ENCODE measurements around the gene GALNT16. TPM values are rescaled to one million over a fixed set of nuclear protein-coding genes. Genes with fewer than 3 reads are reported as not detected.
"Not testable (repeated sequence)": the region's sequence is repeated elsewhere in the genome, so short reads cannot be mapped to it uniquely, and the experiment has no call there.

Gene GALNT16
- polyA plus RNA-seq, 4 donors, result 3.5 to 30.8 (median 4.6) TPM

DNA sequence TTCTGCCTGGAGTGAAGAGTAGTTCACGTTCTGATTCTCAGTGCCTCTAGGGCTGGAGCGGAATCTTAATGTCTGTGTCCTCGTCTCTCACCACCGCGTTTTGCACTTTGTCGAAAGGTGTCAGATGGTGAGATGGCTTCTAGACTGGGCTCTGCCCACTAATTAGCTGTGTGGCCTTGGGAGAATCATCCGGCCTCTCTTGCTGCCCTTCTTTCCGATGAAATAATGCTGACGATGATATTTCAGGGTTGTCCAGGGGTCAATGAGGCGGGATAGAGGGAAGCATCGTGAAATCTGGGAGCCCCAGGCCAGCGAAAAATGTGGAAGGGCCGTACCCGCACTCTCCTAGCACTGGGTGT is 811 bp upstream of the GALNT16 start:
- DNase-seq (ENCODE audit: low read depth in 4 of 4, low spot score in 3 of 4), result no peak

DNA sequence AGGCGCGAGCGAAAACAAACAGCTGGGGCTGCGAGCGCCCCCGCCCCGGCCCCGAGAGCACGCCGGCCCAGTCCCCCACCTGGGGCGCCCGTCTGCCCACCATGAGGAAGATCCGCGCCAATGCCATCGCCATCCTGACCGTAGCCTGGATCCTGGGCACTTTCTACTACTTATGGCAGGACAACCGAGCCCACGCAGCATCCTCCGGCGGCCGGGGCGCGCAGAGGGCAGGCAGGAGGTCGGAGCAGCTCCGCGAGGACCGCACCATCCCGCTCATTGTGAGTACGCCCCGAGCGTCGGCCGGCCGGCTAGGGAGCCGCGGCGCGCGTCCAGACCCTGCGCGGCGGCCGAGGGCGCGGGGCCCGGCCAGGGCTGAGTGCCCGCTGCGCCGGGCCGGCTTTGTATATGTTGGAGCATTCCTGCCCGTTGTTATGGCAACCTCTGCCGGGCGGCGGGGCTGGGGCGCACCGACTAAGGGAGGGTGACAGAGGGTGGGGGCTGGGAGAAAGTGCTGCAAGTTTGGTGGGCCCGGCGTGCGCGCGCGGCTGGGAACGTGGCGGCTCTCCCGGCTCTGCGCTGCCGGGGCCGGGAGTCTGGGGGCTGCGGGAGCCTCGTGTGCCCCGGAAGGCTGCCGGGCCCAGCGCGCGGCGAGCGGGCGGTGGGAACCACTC is 367 bp downstream of the GALNT16 start:
- DNase-seq (ENCODE audit: low read depth in 4 of 4, low spot score in 3 of 4), result no peak

- no peak for DNase-seq (ENCODE audit: low read depth in 4 of 4, low spot score in 3 of 4)
These were observed 1.1 kb downstream of the GALNT16 start for GRCh38 chr14:69260861-69261564.

DNA sequence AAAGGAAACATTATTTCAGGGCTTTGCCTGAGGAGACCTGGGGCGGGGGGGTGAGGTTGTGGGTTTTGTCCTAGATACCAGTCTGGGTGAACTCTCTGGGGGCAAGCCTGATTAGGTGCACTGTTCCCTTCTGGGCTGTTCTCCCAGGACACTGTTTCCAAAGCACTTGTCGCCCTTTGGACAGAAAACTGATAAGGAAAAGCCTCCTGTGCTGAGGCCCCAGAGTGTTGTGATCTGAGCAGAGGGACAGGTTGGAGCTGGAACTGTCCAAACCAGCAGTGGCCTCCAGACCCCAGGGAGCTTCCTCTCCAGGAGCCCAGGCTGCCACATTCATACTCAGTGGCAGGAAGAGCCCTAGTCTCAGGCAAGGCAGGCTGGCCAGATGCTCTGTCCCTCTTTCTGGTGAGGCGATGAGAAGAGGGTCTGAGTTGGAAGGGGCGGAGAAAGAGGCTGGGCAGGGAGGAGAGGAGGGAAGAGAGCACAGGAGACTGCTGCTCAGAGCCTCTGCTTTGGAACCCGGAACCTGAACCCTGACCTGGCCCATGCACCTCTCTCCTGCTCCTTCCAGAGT is 1.9 kb downstream of the GALNT16 start:
- DNase-seq (ENCODE audit: low read depth in 4 of 4, low spot score in 3 of 4), result no peak

DNA sequence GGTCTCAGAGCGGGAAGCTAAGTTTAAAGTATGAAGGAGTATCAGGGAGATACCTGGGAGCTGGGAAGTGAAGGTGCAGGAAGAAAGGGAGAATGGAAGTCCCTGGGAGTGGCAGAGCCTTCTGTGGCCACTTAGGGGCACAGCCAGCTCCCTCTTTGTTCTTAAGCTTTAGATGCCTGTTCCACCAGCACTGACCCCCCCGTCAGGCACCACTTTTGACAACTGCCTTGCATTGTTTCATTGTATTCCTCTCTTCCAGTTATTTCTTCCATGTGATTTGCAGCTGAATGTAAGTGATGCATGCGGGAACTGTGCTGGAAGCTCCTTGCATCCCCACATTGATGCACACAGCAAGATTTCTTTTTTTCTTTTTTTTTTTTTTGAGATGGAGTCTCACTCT is 2.6 kb downstream of the GALNT16 start:
- DNase-seq (ENCODE audit: low read depth in 4 of 4, low spot score in 3 of 4), result no peak

DNA sequence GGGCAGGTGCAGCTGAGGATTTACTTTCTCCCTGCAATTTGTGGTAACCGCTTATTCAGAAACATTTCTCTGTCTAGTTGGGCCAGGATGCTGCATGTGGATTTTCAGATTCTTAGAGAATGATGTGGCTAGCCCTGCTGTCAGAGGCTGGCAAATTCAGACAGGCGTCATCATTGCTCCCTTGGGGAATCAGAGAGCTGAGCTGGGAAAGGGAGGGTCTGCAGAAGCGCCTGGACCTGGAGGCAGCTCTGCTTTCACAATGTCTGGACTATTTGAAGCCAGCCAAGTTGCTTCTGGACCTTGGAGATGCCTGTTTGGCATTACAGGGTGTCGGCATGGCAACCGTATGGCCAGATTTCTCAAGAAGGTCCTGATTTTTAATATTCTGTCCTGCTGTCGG is 3.4 kb downstream of the GALNT16 start:
- no peak for DNase-seq (ENCODE audit: low read depth in 4 of 4, low spot score in 3 of 4)

- DNase-seq (ENCODE audit: low read depth in 4 of 4, low spot score in 3 of 4), result no peak
These were observed 3.8 kb downstream of the GALNT16 start for GRCh38 chr14:69263771-69264170.

DNA sequence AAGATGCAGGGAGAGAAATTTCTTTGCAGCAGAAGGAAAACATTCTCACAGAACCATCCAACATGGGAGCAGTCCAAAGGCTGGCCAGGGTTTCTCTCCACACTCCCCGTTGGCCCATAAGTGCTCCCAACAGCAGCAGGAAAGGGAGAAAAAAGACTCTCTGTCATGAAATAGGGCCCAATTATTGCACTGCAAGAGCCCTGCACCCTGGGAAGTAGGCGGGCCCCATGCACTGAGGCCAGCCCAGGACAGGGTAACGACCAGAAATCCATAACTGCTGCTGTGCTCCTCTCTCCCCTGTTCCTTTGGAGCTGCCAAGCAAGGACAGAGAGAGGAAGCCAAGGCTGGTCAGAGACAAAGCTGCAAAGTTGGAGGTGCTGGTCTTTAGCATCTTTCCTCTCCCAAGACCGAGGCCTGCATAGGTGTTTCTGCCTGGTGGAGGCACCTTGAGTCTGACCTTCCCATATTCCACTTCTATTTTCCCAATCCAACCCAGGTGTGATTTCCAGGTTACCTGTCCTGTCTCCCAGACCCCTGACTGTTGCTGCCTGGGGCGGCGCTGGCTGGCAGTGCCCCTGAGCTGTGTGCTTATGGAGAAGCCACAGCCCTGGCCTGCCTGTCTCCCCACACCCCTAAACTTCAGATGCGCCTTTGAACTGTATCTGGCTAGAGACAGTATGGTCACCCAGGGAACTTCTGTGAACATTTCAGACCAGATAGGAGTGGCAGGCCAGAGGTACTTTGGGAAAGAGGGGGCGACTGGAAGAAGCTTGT is 6.8 kb downstream of the GALNT16 start:
- no peak for DNase-seq (ENCODE audit: low read depth in 4 of 4, low spot score in 3 of 4)

DNA sequence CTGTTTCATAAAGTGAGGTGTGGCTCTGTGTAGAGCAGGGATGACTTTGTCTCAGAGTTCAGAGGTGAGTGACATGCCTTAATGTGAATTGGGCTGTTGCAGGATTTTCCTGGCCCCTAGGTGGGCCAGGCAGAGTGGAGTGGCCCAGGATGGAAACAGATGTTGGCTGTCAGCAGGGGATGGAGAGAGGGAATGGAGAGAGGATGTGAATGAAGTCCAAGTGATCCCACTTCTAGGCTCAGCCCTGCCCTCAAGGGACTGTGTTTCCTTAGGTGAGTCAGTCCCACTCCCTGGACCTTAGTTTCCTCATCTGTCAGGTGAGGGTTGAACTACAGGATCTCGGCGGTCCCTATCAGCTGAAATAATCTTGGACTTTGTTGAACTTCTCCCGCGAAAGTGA is 7.5 kb downstream of the GALNT16 start:
- no peak for DNase-seq (ENCODE audit: low read depth in 4 of 4, low spot score in 3 of 4)

- no peak for DNase-seq (ENCODE audit: low read depth in 4 of 4, low spot score in 3 of 4)
These were observed 8.3 kb downstream of the GALNT16 start for GRCh38 chr14:69268223-69268622.

DNA sequence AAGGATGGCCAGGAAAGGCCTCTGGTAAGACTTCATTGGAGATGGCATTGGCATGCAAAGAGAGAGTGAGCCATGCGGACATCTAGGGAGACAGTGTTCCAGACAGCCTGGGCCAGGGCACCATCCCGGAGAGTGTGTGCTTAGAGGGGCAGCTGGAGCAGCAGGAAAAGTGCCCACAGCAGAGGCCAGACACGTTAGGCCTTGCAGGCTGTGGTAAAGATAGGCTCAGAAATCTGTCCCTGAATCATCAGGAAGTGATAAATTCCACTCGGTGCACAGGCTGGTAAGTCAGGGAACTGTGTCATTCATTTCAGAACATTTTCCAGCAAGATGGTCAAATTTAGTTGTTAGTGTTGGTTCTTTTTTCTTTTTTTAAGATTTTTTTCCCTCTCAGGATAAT is 8.8 kb downstream of the GALNT16 start:
- DNase-seq (ENCODE audit: low read depth in 4 of 4, low spot score in 3 of 4), result no peak

DNA sequence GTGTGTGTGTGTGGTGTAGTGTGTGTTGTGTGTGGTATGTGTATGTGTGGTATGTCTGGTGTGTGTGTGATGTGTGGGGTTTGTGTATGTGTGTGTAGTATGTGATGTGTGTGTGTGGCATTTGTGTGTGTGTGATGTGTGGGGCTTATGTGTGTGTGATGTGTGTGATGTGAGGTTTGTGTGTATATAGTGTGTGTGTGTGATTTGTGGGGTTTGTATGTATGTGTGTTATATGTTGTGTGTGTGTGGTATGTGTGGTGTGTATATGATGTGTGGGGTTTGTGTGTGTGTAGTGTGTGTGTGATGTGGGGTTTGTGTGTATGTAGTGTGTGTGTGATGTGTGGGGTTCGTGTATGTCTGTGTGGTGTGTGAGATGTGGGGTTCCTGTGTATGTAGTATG is 9.4 kb downstream of the GALNT16 start:
- DNase-seq (ENCODE audit: low read depth in 4 of 4, low spot score in 3 of 4), result no peak

- no peak for DNase-seq (ENCODE audit: low read depth in 4 of 4, low spot score in 3 of 4)
These were observed 10.1 kb downstream of the GALNT16 start for GRCh38 chr14:69270097-69270496.

DNA sequence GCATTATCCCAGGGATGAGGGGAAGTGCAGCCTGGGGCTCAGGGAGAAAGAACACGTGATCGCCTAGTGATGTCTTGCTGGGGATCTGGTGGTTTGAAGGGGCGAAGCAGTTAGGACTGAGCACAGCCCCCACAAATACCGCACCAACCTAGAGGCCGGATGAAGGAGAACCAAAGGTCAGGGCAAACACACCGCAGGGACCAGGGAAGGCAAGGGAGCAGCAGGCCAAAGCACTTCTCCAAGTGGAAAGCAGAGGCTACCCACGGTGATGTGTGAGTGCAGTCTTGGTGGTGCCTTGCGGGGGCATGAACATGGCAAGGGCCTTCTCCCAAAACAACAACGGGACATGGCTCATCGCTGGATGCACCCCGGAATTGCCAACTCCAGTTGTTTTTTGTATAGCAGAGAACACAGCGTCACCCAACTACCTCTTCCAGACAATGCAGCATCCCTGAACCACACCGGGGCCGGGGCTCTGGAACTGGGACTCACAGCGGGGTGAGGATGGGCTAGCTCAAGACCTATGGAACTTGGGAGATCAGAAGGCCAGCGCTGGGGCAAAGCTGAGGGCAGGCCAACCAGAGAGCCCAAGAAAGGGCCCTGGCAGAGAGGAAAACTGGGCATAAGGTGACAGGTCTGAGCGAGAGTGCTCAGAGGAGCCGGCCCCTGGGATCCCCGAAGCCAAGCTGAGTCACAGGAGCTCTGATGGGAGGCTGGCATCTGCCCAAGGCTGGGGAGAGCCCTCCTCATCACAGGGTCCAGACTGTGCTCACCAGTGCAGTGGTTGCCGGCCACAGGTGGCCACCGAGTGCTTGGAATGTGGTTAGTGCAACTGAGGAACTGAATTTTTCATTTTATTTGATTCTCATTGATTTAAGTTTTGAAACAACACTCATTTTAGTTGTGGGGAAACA is 11.1 kb downstream of the GALNT16 start:
- no peak for DNase-seq (ENCODE audit: low read depth in 4 of 4, low spot score in 3 of 4)

- no peak for DNase-seq (ENCODE audit: low read depth in 4 of 4, low spot score in 3 of 4)
These were observed 14.4 kb downstream of the GALNT16 start for GRCh38 chr14:69274321-69274720.

- no peak for DNase-seq (ENCODE audit: low read depth in 4 of 4, low spot score in 3 of 4)
These were observed 15.4 kb downstream of the GALNT16 start for GRCh38 chr14:69275331-69275730.

DNA sequence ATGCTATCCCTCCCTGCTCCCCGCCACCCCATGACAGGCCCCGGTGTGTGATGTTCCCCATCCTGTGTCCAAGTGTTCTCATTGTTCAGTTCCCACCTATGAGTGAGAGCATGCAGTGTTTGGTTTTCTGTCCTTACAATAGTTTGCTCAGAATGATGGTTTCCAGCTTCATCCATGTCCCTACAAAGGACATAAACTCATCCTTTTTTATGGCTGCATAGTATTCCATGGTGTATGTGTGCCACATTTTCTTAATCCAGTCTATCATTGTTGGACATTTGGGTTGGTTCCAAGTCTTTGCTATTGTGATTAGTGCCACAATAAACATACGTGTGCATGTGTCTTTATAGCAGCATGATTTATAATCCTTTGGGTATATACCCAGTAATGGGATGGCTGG is 17.4 kb downstream of the GALNT16 start:
- not testable (repeated sequence) for DNase-seq (ENCODE audit: low read depth in 4 of 4, low spot score in 3 of 4)

- DNase-seq (ENCODE audit: low read depth in 4 of 4, low spot score in 3 of 4), result no peak
These were observed 20.9 kb downstream of the GALNT16 start for GRCh38 chr14:69280746-69281291.

GRCh38 chr14:69281450-69282169 is 21.7 kb downstream of the GALNT16 start:
- DNase-seq (ENCODE audit: low read depth in 4 of 4, low spot score in 3 of 4), result no peak
